OCI-LY3 (cell line): ENCODE data around the gene PARP15.
"Not testable (repeated sequence)": the region's sequence is repeated elsewhere in the genome, so short reads cannot be mapped to it uniquely, and the experiment has no call there.

Experiments used
- H2AFZ ChIP-seq: fragments of 200-600, 300-600 bp; shearing (Covaris generic); 2 replicates; pipeline ENCODE4 v1.6.0; 2014; ENCODE audit warnings: antibody characterized with exemption, low read depth, low read length
- H3K27ac ChIP-seq: fragments of 200-600, 300-600 bp; sonication (generic); 2 replicates; pipeline ENCODE4 v1.5.1; 2014; ENCODE audit warnings: mild to moderate bottlenecking, low read length, moderate library complexity, mixed read lengths
- H3K27me3 ChIP-seq: fragments of 200-600, 300-600 bp; sonication (generic); 2 replicates; pipeline ENCODE4 v1.6.1; 2014; ENCODE audit warnings: low read depth, low read length, mixed read lengths
- H3K36me3 ChIP-seq: fragments of 200-600, 300-600 bp; sonication (generic); replicated peaks from 2 replicates; pipeline ENCODE3; 2014; ENCODE audit warnings: low read depth, low read length, mixed read lengths
- H3K4me1 ChIP-seq: fragments of 300-600, 200-600 bp; sonication (generic); 2 replicates; pipeline ENCODE4 v1.6.1; 2014; ENCODE audit warnings: low read length, mixed read lengths
- H3K4me2 ChIP-seq: fragments of 200-600, 300-600 bp; sonication (generic); 2 replicates; pipeline ENCODE4 v1.6.1; 2014; ENCODE audit warnings: low read length, mixed read lengths
- H3K4me3 ChIP-seq: fragments of 300-600, 200-600 bp; sonication (generic); 2 replicates; pipeline ENCODE4 v1.5.1; 2014; ENCODE audit warnings: antibody characterized with exemption, mild to moderate bottlenecking, low read length, moderate library complexity
- H3K79me2 ChIP-seq: fragments of 300-600, 200-600 bp; shearing (Covaris generic); 2 replicates; pipeline ENCODE4 v1.6.1; 2014; ENCODE audit warnings: mild to moderate bottlenecking, low read length, mixed read lengths
- H3K9ac ChIP-seq: fragments of 300-600, 200-600 bp; shearing (Covaris generic); 2 replicates; pipeline ENCODE4 v1.6.0; 2014; ENCODE audit warnings: mild to moderate bottlenecking, low read length, moderate library complexity
- H3K9me3 ChIP-seq: fragments of 200-600, 300-600 bp; shearing (Covaris generic); 2 replicates; pipeline ENCODE4 v1.6.1; 2014; ENCODE audit warnings: low read length, mixed read lengths; ENCODE audit not compliant: insufficient read depth
- H4K20me1 ChIP-seq: fragments of 200-600, 300-600 bp; sonication (generic); 2 replicates; pipeline ENCODE4 v1.6.1; 2016; ENCODE audit warnings: low read length, mixed read lengths; ENCODE audit not compliant: insufficient read depth
- EZH2phosphoT487 ChIP-seq: fragments of 200-600 bp; shearing (Covaris generic); IDR thresholded peaks from 2 replicates; pipeline ENCODE4 v1.6.1; 2018; ENCODE audit warnings: antibody characterized with exemption, mixed run types, low read depth
- TF ChIP-seq, protein P1 (sequence below): fragments of 200-600, 300-600 bp; sonication (generic); IDR thresholded peaks from 2 replicates; pipeline ENCODE4 v1.5.1; 2014; ENCODE audit warnings: antibody characterized with exemption, low read length, low read depth

PARP15 gene

DNA sequence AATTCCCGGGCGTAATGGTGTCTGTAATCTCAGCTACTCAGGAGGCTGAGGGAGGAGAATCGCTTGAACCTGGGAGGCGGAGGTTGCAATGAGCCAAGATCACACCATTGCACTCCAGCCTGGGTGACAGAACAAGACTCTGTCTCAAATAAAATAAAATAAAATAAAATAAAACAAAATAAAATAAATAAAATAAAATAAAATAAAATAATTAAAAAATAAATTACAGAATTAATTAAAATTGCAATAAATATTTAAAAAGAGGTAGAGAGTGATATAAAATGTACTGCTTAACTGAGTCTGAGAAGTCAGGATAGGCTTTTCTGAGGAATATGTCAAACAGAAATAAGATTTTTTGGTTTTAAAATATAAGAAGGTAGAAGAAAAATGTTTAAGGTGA lies 80.9 kb downstream of the PARP15 start:
- not testable (repeated sequence) for H3K4me3 ChIP-seq, H3K27ac ChIP-seq, H4K20me1 ChIP-seq, H3K9me3 ChIP-seq, H2AFZ ChIP-seq, H3K4me2 ChIP-seq, H3K79me2 ChIP-seq, H3K27me3 ChIP-seq, H3K36me3 ChIP-seq
- peaks cover 14% of the 10 kb centered on the region for H3K4me1 ChIP-seq
- 0 out of 2 replicates have a peak overlapping the region, but pooled peaks have one; percentile 21 for H3K9ac ChIP-seq

DNA sequence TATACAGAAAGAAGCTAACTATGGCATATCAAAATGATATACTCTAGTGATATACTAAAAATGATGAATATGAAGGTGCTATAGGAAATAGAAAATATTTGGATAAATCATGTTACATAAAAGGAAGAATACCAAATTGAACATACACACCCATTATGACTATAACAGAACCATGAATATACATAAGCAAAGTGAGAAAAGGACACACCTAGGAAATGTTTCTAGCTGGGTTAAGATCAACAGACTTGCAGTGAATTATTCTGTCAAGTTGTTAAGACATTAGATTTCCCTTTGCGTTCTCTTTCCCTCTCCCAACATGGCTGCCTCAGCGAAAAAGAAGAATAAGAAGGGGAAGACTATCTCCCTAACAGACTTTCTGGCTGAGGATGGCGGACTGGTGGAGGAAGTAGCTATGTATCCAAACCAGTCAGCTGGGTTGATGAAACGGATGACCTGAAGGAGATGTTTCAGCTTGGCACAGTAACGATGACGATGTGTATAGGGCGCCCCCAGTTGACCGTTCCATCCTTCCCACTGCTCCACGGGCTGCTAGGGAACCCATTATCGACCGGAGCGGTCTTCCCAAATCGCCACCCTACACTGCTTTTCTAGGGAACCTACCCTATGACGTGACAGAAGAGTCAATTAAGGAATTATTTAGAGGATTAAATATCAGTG lies 83.0 kb downstream of the PARP15 start:
- Histone ChIP-seq H3K9ac (no peak overlapping the region), H3K27ac (no peak overlapping the region), H3K27me3 (no peaks in the 10 kb centered on the region), H4K20me1 (no peaks in the 10 kb centered on the region), H3K4me2 (no peak overlapping the region), H2AFZ (no peak overlapping the region), H3K9me3 (no peaks in the 10 kb centered on the region), H3K79me2 (no peaks in the 10 kb centered on the region), H3K4me1 (peaks cover 14% of the 10 kb centered on the region), H3K4me3 (no peak overlapping the region), H3K36me3 (no peaks in the 10 kb centered on the region)
- TF ChIP-seq, protein P1, sequence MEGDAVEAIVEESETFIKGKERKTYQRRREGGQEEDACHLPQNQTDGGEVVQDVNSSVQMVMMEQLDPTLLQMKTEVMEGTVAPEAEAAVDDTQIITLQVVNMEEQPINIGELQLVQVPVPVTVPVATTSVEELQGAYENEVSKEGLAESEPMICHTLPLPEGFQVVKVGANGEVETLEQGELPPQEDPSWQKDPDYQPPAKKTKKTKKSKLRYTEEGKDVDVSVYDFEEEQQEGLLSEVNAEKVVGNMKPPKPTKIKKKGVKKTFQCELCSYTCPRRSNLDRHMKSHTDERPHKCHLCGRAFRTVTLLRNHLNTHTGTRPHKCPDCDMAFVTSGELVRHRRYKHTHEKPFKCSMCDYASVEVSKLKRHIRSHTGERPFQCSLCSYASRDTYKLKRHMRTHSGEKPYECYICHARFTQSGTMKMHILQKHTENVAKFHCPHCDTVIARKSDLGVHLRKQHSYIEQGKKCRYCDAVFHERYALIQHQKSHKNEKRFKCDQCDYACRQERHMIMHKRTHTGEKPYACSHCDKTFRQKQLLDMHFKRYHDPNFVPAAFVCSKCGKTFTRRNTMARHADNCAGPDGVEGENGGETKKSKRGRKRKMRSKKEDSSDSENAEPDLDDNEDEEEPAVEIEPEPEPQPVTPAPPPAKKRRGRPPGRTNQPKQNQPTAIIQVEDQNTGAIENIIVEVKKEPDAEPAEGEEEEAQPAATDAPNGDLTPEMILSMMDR = peak; percentile 28
- no peak for TF ChIP-seq EZH2phosphoT487

DNA sequence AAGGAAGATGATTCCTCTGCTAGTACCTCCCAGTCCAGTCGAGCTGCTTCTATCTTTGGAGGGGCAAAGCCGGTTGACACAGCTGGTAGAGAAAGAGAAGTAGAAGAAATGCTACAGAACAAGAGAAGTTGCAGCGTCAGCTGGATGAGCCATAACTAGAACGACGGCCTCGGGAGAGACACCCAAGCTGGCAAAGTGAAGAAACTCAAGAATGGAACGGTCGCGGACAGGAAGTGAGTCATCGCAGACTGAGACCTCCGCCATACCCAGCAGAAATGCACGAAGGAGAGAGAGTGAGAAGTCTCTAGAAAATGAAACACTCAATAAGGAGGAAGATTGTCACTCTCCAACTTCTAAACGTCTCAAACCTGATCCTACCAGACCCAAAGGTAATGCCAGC lies 84.2 kb downstream of the PARP15 start:
- no peaks in the 10 kb centered on the region for H3K9me3 ChIP-seq
- peak overlapping the region; percentile 64; the same call in 1 of the 2 replicates for H2AFZ ChIP-seq
- no peaks in the 10 kb centered on the region for H3K27me3 ChIP-seq
- no peaks in the 10 kb centered on the region for H4K20me1 ChIP-seq
- H3K4me3 ChIP-seq = no peak overlapping the region
- H3K4me2 ChIP-seq = peak overlapping the region; percentile 3; the same call in 1 of the 2 replicates
- H3K9ac ChIP-seq = no peak overlapping the region
- H3K36me3 ChIP-seq = no peaks in the 10 kb centered on the region
- peaks cover 14% of the 10 kb centered on the region for H3K4me1 ChIP-seq
- H3K79me2 ChIP-seq = no peaks in the 10 kb centered on the region
- TF ChIP-seq EZH2phosphoT487 = no peak
- TF ChIP-seq, protein P1 = no peak
- no peak overlapping the region for H3K27ac ChIP-seq

DNA sequence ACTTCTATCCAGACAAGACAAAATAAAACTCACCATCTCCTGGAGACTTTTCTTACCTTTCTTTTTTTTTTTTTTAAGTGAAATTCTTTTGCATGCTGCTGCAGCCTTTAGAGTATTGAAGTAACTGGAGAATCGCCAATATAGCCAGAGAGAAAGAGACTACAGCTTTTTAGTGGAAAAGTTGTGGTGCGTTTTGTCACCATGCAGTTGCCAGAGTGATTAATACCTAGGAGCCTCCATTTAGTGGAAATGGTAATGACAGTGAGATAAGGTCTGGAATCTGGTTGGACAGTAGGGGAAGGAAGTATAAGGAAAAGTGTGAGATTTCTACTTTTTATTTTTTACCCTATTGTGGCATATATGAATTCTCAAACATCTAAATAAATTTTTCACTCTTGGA lies 85.1 kb downstream of the PARP15 start:
- no peaks in the 10 kb centered on the region for H3K79me2 ChIP-seq
- no peaks in the 10 kb centered on the region for H3K27me3 ChIP-seq
- H4K20me1 ChIP-seq = no peaks in the 10 kb centered on the region
- TF ChIP-seq EZH2phosphoT487 = no peak
- TF ChIP-seq, protein P1 = no peak
- no peak overlapping the region for H2AFZ ChIP-seq
- H3K36me3 ChIP-seq = no peaks in the 10 kb centered on the region
- H3K27ac ChIP-seq = no peak overlapping the region
- H3K4me2 ChIP-seq = no peak overlapping the region
- no peak overlapping the region for H3K9ac ChIP-seq
- H3K4me3 ChIP-seq = no peak overlapping the region
- H3K9me3 ChIP-seq = no peaks in the 10 kb centered on the region
- peaks cover 14% of the 10 kb centered on the region for H3K4me1 ChIP-seq
